AG04449 (cell line): ENCODE measurements around the gene KRTDAP.

Experiments
- CTCF ChIA-PET: fragments of 350-600 bp; formaldehyde crosslinking; extraction: SDS; loops from one replicate; lab custom pipeline; 2021; ENCODE audit warnings: antibody characterized with exemption; lab: Yijun Ruan, JAX
- POLR2A ChIA-PET: fragments of 400-600, 350-600 bp; formaldehyde crosslinking; extraction: SDS; loops from one replicate; lab custom pipeline; 2020; ENCODE audit warnings: antibody characterized with exemption, inconsistent platforms; lab: Yijun Ruan, JAX
- DNase-seq: peaks from one replicate; pipeline ENCODE4 v3.0.0-alpha.2; 2010; ENCODE audit warnings: low read depth, low spot score
- H3K4me3 ChIP-seq: 2 replicates; pipeline ENCODE4 v1.5.1; 2011; ENCODE audit warnings: low read depth, mild to moderate bottlenecking, control low read depth, low read length
- TF ChIP-seq, protein P1 (sequence below): IDR thresholded peaks from one replicate; pipeline ENCODE4 v1.5.1; 2011; ENCODE audit warnings: mild to moderate bottlenecking, moderate library complexity, low read length, control low read depth, inconsistent platforms; ENCODE audit not compliant: insufficient read depth; ENCODE audit errors: missing control alignments

KRTDAP gene, protein sequence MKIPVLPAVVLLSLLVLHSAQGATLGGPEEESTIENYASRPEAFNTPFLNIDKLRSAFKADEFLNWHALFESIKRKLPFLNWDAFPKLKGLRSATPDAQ

DNA sequence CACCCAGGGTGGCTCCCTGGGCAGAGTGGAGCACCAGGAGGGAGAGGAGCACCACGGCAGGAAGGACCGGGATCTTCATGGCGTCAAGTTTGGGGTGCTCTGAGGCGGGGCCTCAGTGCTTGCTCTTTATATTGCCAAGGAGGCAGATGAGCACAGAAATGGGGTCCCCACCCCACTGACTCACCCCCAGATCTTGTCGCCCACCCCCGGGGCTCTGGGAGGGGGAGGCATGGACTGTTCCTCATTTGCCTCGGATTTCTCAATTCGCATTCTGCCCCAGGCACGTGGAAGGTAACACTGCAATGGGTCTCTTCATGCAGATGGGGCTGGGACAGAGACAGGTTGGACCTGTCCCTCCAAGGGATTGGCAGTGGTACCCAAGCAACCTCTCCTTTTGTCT, at the start of gene KRTDAP:
KRTDAP (minus strand) TSS at position 101 of the 400 bp plus-strand sequence; CDS start at position 79, 22 bp downstream.
- TF ChIP-seq, protein P1, sequence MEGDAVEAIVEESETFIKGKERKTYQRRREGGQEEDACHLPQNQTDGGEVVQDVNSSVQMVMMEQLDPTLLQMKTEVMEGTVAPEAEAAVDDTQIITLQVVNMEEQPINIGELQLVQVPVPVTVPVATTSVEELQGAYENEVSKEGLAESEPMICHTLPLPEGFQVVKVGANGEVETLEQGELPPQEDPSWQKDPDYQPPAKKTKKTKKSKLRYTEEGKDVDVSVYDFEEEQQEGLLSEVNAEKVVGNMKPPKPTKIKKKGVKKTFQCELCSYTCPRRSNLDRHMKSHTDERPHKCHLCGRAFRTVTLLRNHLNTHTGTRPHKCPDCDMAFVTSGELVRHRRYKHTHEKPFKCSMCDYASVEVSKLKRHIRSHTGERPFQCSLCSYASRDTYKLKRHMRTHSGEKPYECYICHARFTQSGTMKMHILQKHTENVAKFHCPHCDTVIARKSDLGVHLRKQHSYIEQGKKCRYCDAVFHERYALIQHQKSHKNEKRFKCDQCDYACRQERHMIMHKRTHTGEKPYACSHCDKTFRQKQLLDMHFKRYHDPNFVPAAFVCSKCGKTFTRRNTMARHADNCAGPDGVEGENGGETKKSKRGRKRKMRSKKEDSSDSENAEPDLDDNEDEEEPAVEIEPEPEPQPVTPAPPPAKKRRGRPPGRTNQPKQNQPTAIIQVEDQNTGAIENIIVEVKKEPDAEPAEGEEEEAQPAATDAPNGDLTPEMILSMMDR, result no peak
- DNase-seq, result no peak
- CTCF ChIA-PET, result interaction anchor here (1.3 to 8.2 kb wide), 2 partner anchors 137 kb away, joined by 6 to 93 read pairs; no protein-coding TSS in a partner anchor
- H3K4me3 ChIP-seq, result no peak within 1 kb of the TSS
- POLR2A ChIA-PET, result no interaction called here

DNA sequence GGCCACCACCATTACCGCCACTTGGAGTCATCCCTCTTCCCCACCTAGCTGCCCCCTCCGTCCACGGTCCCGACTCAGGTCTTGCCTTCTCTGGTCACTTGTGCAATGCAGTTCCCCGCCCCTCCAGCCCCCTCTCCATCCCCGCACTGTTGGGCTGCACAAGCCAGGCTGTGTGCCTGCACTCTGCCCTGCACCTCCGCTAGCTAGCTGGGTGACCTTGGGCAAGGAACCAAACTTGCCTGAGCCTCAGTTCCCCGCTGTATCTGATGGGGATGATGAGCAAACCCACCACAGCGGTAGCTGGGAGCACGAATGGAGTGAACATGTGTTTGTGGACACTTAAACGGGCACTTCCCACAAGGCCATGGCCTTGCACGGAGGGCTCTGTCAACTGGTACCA, 49.6 kb upstream of the KRTDAP start:
- POLR2A ChIA-PET, result no interaction called here
- no peak for DNase-seq
- CTCF ChIA-PET, result interaction anchor here (1.3 kb wide), 1 partner anchor 9 kb away, joined by 4 read pairs; no protein-coding TSS in a partner anchor
- H3K4me3 ChIP-seq, result no peak overlapping the region
- TF ChIP-seq, protein P1, result no peak

DNA sequence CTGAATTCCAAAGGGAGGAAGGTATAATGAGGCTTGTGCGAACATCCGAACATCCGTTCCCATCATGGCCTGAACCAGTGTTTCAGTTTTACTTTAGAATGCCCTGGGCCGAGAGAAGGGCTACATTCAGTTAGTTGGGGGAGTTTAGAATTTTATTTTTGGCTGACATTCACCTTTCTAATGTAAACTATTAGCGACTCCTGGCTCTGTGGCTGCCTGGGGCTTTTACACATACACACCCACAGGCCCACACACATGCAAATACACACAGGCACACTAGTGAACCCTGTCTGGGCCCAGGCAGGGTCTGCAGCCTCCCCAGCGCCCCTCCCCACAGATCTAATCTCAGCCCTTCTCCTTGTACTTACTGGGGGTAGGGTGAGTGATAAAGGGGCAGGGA, 49.0 kb upstream of the KRTDAP start:
- CTCF ChIA-PET, result interaction anchor here (1.3 kb wide), 1 partner anchor 9 kb away, joined by 4 read pairs; no protein-coding TSS in a partner anchor
- no peak overlapping the region for H3K4me3 ChIP-seq
- POLR2A ChIA-PET, result no interaction called here
- TF ChIP-seq, protein P1, result no peak
- no peak for DNase-seq

DNA sequence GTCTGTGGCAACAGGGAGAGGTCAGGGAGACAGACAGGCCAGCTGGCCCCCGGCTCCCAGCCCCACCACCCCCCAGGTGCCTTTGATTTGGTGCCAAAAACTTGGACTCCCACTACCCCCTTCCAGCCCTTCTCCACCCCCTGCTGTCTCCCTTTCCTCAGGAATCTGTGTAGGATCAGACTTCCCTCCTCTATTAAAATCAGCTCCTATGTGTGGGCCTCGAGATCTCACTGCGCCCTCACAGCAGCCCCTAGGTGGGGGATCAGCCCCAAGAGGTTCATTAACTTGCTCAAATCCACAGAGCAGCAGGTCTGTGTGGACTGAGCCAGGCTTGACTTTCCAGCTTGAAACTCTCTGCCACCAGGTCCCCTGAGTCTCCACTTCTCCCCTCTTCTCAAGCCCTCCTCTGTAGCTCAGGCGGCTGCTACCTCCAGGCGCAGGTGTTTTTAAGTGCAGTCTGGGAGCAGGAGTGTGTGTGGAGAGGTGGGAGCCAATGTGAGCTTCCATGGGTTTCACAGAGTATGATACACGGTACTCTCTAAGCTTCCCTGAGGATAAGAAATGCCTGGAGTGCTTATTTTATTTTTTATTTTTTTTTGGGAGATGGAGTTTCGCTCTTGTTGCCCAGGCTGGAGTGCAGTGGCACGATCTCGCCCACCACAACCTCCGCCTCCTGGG, 44.7 kb upstream of the KRTDAP start:
- TF ChIP-seq, protein P1, result no peak
- no peak for DNase-seq
- H3K4me3 ChIP-seq, result no peak overlapping the region
- POLR2A ChIA-PET, result no interaction called here
- CTCF ChIA-PET, result interaction anchor here (1.2 to 2.4 kb wide), 3 partner anchors 9 to 25 kb away, joined by 4 to 9 read pairs (median 7); no protein-coding TSS in a partner anchor

DNA sequence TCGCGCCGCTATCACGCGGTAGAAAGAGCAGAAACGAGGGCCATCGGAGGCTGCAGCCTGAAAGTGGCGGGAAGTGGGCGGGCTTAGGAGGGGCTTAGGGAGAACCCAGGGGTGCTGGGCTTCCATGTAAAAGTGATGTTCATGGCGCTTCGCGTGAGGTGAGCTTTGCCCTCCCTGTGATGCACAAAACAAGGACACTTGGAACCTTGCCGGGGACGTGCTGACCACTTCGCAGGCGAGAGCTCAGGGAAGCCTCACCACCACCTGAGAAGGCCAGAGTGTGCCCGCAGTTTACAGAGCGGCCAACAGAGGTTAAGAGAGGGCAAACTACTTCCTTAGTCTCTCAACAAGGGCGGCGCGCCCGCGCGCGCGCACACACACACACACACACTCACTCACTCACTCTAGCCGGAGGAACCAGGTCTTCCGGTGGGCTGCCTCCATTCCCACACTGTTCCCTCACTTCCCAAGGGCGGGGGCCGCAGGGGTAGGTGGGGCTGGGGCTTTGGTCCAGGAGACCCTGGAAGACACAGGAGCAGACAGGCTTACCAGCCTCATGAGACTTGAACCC, 43.6 kb upstream of the KRTDAP start:
- H3K4me3 ChIP-seq, result no peak overlapping the region
- no peak for DNase-seq
- CTCF ChIA-PET, result interaction anchor here (1.2 to 2.4 kb wide), 3 partner anchors 8 to 24 kb away, joined by 4 to 9 read pairs (median 7); no protein-coding TSS in a partner anchor
- TF ChIP-seq, protein P1, result no peak
- POLR2A ChIA-PET, result interaction anchor here (0.6 kb wide), 1 partner anchor 16 kb away, joined by 3 read pairs; no protein-coding TSS in a partner anchor
